Calu3 (cell line): Measurements from ENCODE around the gene TMX1. TPM values are rescaled to one million over a fixed set of nuclear protein-coding genes. Genes with fewer than 3 reads are reported as not detected.

Experiments
- BruUV-seq: library from RNA; stranded (reverse); fragments of 400-500 nt; replicated peaks from 2 replicates; lab custom pipeline; 2021; lab: Mats Ljungman, UMichigan
- CTCF ChIA-PET: fragments of 300-600 bp; sonication (Branson Sonifier 250); formaldehyde crosslinking; loops from one replicate; lab custom pipeline; 2022; ENCODE audit warnings: antibody characterized with exemption; lab: Charles Lee
- DNase-seq: peaks from one replicate; pipeline ENCODE4 v3.0.0; 2022
- H3K27ac Mint-ChIP-seq: one replicate; pipeline ENCODE4 v1.8.0; 2022; ENCODE audit warnings: mixed read lengths; ENCODE audit not compliant: unreplicated experiment
- H3K27me3 Mint-ChIP-seq: one replicate; pipeline ENCODE4 v1.8.0; 2022; ENCODE audit warnings: mixed read lengths; ENCODE audit not compliant: unreplicated experiment
- H3K36me3 Mint-ChIP-seq: one replicate; pipeline ENCODE4 v1.8.0; 2022; ENCODE audit warnings: mild to moderate bottlenecking, moderate library complexity, mixed read lengths; ENCODE audit not compliant: insufficient read depth, unreplicated experiment
- H3K4me1 Mint-ChIP-seq: one replicate; pipeline ENCODE4 v1.8.0; 2022; ENCODE audit warnings: mild to moderate bottlenecking, low read depth, mixed read lengths; ENCODE audit not compliant: unreplicated experiment
- H3K4me3 Mint-ChIP-seq: one replicate; pipeline ENCODE4 v1.8.0; 2022; ENCODE audit warnings: mild to moderate bottlenecking, low read depth, moderate library complexity, mixed read lengths; ENCODE audit not compliant: unreplicated experiment
- H3K9me3 Mint-ChIP-seq: one replicate; pipeline ENCODE4 v1.8.0; 2022; ENCODE audit warnings: low read depth, mixed read lengths; ENCODE audit not compliant: unreplicated experiment
- intact Hi-C: fragments of 100-400 bp; cut with micrococcal nuclease; formaldehyde crosslinking; loops from one replicate; pipeline ENCODE4 v1.10.0; 2022; ENCODE audit not compliant: unreplicated experiment
- total RNA-seq: library from RNA; stranded (reverse); gene quantifications from 2 replicates; pipeline ENCODE4 v1.2.3, GENCODE V29; 2022
- TF ChIP-seq, protein P1 (sequence below): fragments of 200-600 bp; IDR thresholded peaks from one replicate; pipeline ENCODE4 v1.8.0; 2022; ENCODE audit warnings: antibody characterized with exemption; ENCODE audit not compliant: unreplicated experiment

The TMX1 gene
- total RNA-seq, 1 experiment from 2014 or later = 53.8 TPM

GRCh38 chr14:51297066-51297465 lies 57.0 kb downstream of the TMX1 start:
- TF ChIP-seq, protein P1, sequence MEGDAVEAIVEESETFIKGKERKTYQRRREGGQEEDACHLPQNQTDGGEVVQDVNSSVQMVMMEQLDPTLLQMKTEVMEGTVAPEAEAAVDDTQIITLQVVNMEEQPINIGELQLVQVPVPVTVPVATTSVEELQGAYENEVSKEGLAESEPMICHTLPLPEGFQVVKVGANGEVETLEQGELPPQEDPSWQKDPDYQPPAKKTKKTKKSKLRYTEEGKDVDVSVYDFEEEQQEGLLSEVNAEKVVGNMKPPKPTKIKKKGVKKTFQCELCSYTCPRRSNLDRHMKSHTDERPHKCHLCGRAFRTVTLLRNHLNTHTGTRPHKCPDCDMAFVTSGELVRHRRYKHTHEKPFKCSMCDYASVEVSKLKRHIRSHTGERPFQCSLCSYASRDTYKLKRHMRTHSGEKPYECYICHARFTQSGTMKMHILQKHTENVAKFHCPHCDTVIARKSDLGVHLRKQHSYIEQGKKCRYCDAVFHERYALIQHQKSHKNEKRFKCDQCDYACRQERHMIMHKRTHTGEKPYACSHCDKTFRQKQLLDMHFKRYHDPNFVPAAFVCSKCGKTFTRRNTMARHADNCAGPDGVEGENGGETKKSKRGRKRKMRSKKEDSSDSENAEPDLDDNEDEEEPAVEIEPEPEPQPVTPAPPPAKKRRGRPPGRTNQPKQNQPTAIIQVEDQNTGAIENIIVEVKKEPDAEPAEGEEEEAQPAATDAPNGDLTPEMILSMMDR = no peak
- CTCF ChIA-PET = interaction anchor here (0.7 kb wide), 1 partner anchor 593 kb away, joined by 3 read pairs; no protein-coding TSS in a partner anchor
- intact Hi-C loops = no loop called here
- no peaks in the 10 kb centered on the region for H3K9me3 Mint-ChIP-seq
- no peaks in the 10 kb centered on the region for H3K36me3 Mint-ChIP-seq
- no TSS peak for BruUV-seq
- H3K27ac Mint-ChIP-seq = no peak overlapping the region
- no peak for DNase-seq
- peaks cover 27% of the 10 kb centered on the region for H3K4me1 Mint-ChIP-seq
- no peak overlapping the region for H3K4me3 Mint-ChIP-seq
- no peaks in the 10 kb centered on the region for H3K27me3 Mint-ChIP-seq

DNA sequence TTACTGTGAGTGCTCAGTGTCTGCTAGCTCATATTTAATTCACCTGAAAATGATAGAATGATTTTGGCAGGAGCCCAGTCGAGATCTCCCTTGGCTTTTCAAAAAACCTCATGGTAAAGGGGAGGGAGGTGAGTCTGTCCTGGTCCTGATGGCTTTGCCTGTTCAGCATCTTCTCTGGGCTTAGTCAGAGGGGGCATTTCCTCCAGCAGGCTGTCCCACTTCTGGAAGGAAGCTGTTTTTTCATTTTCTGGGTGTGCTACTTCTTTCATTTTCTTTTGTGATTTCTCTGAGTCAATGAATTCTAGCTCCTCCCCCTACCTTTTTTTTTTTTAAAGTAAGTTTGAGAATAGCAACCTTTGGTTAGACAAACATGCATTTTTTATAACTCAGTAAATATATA lies 58.8 kb downstream of the TMX1 start:
- DNase-seq = no peak
- Mint-ChIP-seq H3K4me1 (peaks cover 35% of the 10 kb centered on the region), H3K9me3 (no peaks in the 10 kb centered on the region), H3K4me3 (no peak overlapping the region), H3K36me3 (no peaks in the 10 kb centered on the region), H3K27me3 (no peaks in the 10 kb centered on the region), H3K27ac (no peak overlapping the region)
- CTCF ChIA-PET = interaction anchor here (0.6 kb wide), 1 partner anchor 481 kb away, joined by 4 read pairs; no protein-coding TSS in a partner anchor
- BruUV-seq = no TSS peak
- intact Hi-C loops = no loop called here
- TF ChIP-seq, protein P1 = no peak

DNA sequence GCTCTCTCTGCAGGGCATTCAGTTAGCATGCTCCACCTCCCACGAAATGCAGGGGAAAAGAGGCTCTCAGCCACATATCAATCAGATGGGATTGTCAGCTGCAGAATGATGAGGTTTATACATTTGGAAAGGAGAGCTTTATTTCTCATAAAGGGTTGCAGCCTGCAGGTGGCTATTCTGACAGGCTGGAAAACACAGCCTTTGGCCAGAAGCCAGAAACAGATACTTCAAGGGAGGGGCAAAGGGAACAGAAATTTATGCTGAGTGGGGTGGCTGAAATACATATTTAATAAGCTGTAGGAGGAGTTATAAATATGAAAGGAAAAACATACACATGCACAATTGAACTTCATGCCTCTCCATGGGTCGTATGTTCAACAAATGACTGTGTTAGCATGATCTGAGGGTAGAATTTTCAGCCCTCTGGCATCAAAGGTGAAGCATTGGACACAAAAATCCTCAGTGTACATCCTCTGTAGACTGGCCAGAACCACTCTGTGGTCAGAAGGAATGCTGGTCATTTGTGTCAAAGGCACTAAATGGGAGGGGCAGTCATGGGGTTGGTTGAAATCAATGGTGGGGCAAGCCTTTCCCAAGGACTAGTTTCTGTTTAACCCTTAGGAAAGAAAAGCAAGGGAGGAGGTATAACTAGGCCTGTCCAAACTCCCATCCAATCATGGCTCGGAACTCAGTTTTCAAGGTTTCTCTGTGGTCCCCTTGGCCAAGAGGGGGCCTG lies 62.4 kb downstream of the TMX1 start:
- no peaks in the 10 kb centered on the region for H3K36me3 Mint-ChIP-seq
- no TSS peak for BruUV-seq
- no peak overlapping the region for H3K4me3 Mint-ChIP-seq
- H3K4me1 Mint-ChIP-seq = peaks cover 18% of the 10 kb centered on the region
- H3K9me3 Mint-ChIP-seq = no peaks in the 10 kb centered on the region
- TF ChIP-seq, protein P1 = no peak
- H3K27me3 Mint-ChIP-seq = no peaks in the 10 kb centered on the region
- CTCF ChIA-PET = no interaction called here
- H3K27ac Mint-ChIP-seq = no peak overlapping the region
- DNase-seq = no peak
- intact Hi-C loops = no loop called here

DNA sequence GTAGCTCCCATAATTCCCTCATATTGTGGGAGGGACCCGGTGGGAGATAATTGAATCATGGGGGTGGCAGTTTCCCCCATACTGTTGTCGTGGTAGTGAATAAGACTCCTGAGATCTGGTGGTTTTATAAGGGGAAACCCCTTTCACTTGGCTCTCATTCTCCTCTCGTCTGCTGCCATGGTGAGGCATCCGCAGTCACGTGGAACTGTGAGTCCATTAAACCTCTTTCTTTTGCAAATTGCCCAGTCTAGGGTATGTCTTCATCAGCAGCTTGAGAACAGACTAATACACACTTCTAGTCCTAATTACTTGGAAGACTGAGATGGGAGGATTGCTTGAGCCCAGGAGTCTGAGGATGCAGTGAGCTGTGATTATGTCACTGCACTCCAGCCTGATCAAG lies 64.4 kb downstream of the TMX1 start:
- no TSS peak for BruUV-seq
- CTCF ChIA-PET = interaction anchor here (0.9 kb wide), 1 partner anchor 242 kb away, joined by 5 read pairs; no protein-coding TSS in a partner anchor
- Mint-ChIP-seq H3K9me3 (no peaks in the 10 kb centered on the region), H3K27ac (no peak overlapping the region), H3K27me3 (no peaks in the 10 kb centered on the region), H3K4me3 (no peak overlapping the region), H3K36me3 (no peaks in the 10 kb centered on the region), H3K4me1 (peaks cover 18% of the 10 kb centered on the region)
- DNase-seq = no peak
- TF ChIP-seq, protein P1 = no peak
- intact Hi-C loops = no loop called here
